ENCODE results near the gene SEC22C. TPM values are rescaled to one million over a fixed set of nuclear protein-coding genes. Genes with fewer than 3 reads are reported as not detected.

Gene SEC22C
- total and polyA plus RNA-seq, 2 of the 13 experiments (the other 11 are each of a cell fraction or from before 2014, with no cell fraction given) = 20.0 to 40.0 TPM

DNA sequence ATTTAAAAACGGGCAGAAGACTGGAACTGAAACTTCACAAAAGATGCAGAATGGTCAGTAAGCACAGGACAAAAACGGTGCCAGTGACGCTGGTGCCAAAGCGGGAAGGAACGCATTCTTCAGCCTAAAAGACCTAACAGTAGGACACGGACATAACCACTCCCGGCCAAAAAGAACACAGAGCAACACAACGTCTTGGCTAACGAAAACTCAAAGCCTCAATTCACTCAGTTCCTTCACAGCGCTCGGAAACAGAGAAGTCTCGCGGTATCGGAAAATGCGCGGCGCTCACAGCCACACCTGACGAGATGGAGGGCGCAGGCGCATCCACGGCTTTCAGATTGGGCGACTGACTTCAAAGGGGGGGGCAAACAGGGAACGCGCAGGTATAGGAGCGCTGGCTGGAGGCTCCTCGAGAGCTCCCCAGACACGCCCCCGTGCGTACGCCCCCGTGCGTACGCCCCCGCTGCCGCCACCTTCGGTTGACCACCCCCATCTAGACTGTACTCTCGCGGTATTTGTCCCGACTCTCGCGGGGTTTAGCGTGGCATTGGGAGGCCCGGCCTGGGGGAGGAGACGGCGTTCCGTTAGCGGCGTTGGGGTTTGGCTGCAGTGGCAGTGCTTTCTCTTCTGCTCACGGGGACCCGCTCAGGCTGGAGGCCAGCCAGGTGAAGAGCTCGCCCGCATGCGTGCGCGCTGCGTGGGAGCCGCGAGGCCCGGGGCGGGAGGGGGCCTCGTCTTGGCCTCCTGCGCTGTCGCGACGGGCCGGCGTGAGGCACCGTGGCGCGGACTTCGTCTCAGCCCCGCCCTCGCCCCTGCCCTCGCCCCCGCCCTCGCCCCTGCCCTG lies 18.6 kb upstream of the SEC22C start, which contains the start of gene NKTR (continued):
- TF ChIP-seq ZNF576 (CRISPR knock-in tag; IDR thresholded peaks at IDR 0.05) = no peak
- no peak; the same call in 1 of the 2 replicates for TF ChIP-seq ZNF572 (CRISPR knock-in tag; IDR thresholded peaks at IDR 0.05)
- peak; percentile 90; the same call in 1 of the 2 replicates for TF ChIP-seq KDM5B (CRISPR knock-in tag; IDR thresholded peaks at IDR 0.05; ENCODE audit: borderline replicate concordance)
- peak; percentile 63; the same call in 1 of the 2 replicates for TF ChIP-seq FOXK1 (CRISPR knock-in tag; IDR thresholded peaks at IDR 0.05; ENCODE audit: borderline replicate concordance, low read depth)
- no peak for TF ChIP-seq FOXO1 (CRISPR knock-in tag; IDR thresholded peaks at IDR 0.05)
- peak; percentile 73 for TF ChIP-seq PHF20 (CRISPR knock-in tag; IDR thresholded peaks at IDR 0.05)
- TF ChIP-seq IRF1 (CRISPR knock-in tag; IDR thresholded peaks at IDR 0.05; ENCODE audit: low read depth) = peak; percentile 91
- peak; percentile 80; the same call in 1 of the 2 replicates for TF ChIP-seq SIN3A (IDR thresholded peaks at IDR 0.05; ENCODE audit: borderline replicate concordance, low read depth, low read length)
- no peak for TF ChIP-seq PRPF4 (IDR thresholded peaks at IDR 0.05; ENCODE audit: low read depth, low read length, poor library complexity, severe bottlenecking)
- peak; percentile 72 for TF ChIP-seq SALL2 (CRISPR knock-in tag; IDR thresholded peaks at IDR 0.05)
- no peak for TF ChIP-seq SOX13 (IDR thresholded peaks at IDR 0.05)
- TF ChIP-seq SOX13 (CRISPR knock-in tag; conservative IDR thresholded peaks at IDR 0.05 in 1 of 2, IDR thresholded peaks at IDR 0.05 in 1 of 2) = no peak
- TF ChIP-seq ELF1 (CRISPR knock-in tag; IDR thresholded peaks at IDR 0.05) = peak; percentile 46; the same call in 1 of the 2 replicates
- TF ChIP-seq GABPA (IDR thresholded peaks at IDR 0.05; ENCODE audit: low read depth, low read length) = no peak
- TF ChIP-seq GABPA (CRISPR knock-in tag; IDR thresholded peaks at IDR 0.05; ENCODE audit: low read depth) = peak; percentile 47; the same call in 1 of the 2 replicates
- TF ChIP-seq AHR (CRISPR knock-in tag; IDR thresholded peaks at IDR 0.05) = peak; percentile 42; the same call in 1 of the 2 replicates
- no peak for TF ChIP-seq MAFG (CRISPR knock-in tag; IDR thresholded peaks at IDR 0.05)
- TF ChIP-seq SAFB2 (CRISPR knock-in tag; IDR thresholded peaks at IDR 0.05; ENCODE audit: borderline replicate concordance, low read depth) = peak; percentile 71
- no peak for TF ChIP-seq CCAR2 (optimal IDR thresholded peaks at IDR 0.05; ENCODE audit: low read depth, low read length)
- peak; percentile 56; the same call in 1 of the 2 replicates for TF ChIP-seq ZNF451 (CRISPR knock-in tag; IDR thresholded peaks at IDR 0.05)
- TF ChIP-seq ZNF512 (CRISPR knock-in tag; IDR thresholded peaks at IDR 0.05) = no peak
- peak; percentile 85 for TF ChIP-seq ZZZ3 (CRISPR knock-in tag; IDR thresholded peaks at IDR 0.05; ENCODE audit: borderline replicate concordance)
- no peak for TF ChIP-seq GZF1 (CRISPR knock-in tag; IDR thresholded peaks at IDR 0.05)
- peak; percentile 98 for TF ChIP-seq ZMYM4 (CRISPR knock-in tag; IDR thresholded peaks at IDR 0.05)
- TF ChIP-seq GFI1 (CRISPR knock-in tag; IDR thresholded peaks at IDR 0.05; ENCODE audit: borderline replicate concordance) = 0 out of 2 replicates have a peak, but pooled peaks have one; percentile 61
- TF ChIP-seq HIVEP1 (CRISPR knock-in tag; IDR thresholded peaks at IDR 0.05) = peak; percentile 36; the same call in 1 of the 2 replicates

All from HepG2 (cell line).